NCI-H510A (cell line): ENCODE data around the gene SLC35G6.
"Not testable (repeated sequence)": the region's sequence is repeated elsewhere in the genome, so short reads cannot be mapped to it uniquely, and the experiment has no call there.

Experiments
- DNase-seq: peaks from one replicate; lab custom pipeline; 2025; lab: John Stamatoyannopoulos, UW

Gene SLC35G6

DNA sequence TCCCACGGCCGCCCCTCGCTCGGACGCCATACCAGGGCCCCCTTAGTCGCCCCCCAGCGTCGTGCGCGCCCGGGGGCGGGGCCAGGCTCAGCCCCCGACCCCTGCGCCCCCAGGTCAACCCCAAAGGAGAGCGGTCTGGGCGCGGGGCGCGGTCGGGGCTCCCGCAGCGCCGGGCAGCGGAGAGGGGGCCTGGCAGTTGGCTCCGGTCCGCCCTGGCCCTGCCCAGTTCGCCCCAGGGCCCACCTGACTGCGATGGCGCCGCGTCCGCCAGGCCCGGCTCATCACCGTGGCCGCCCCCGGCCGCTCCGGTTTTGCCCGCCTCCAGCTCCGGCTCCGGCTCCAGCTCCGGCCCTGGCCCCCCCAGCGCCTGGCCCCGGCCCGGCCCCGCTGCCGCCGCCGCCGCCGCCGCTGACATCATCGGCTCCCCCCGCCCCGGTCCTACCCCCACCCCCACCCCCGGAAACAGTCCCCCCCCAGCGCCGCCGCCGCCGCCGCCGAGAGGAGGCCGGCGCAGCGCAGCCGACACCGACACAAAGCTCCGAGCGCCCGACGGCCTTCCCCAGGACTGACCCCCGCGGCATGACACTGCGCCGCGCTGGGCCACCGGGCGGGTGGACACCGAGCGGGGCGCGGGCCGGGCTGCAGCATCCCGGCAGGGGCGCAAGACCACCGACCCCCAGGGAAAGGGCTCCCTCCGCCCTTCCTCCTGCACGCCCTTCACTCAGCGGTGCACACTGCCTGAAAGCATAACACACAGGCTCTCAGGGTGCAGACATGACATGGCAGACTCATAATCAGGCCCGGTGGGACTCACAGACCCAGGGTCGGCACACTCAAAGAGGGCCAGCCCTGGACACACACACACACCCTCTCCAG is 1.8 kb upstream of the SLC35G6 start, which contains the start of gene ZBTB4:
Gene ZBTB4 (minus strand): TSS at position 419 of the 876 bp plus-strand sequence. CDS start 12,830 bp downstream, outside the sequence.
- peak; percentile 51 for DNase-seq

DNA sequence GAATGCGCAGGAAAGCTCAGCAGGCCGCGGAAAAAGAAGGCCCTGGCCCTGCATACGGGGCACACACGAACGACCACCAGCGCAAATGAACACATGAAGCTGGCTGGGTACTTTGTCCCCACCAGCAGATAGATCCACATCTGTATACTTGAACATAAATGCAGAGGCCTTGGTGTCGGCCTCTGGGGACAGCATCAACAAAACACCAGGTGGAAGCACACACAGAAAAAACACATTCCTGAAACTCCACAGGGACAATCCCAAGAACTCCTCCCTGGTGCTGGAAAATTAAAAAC is 1.2 kb upstream of the SLC35G6 start:
- DNase-seq, result no peak

DNA sequence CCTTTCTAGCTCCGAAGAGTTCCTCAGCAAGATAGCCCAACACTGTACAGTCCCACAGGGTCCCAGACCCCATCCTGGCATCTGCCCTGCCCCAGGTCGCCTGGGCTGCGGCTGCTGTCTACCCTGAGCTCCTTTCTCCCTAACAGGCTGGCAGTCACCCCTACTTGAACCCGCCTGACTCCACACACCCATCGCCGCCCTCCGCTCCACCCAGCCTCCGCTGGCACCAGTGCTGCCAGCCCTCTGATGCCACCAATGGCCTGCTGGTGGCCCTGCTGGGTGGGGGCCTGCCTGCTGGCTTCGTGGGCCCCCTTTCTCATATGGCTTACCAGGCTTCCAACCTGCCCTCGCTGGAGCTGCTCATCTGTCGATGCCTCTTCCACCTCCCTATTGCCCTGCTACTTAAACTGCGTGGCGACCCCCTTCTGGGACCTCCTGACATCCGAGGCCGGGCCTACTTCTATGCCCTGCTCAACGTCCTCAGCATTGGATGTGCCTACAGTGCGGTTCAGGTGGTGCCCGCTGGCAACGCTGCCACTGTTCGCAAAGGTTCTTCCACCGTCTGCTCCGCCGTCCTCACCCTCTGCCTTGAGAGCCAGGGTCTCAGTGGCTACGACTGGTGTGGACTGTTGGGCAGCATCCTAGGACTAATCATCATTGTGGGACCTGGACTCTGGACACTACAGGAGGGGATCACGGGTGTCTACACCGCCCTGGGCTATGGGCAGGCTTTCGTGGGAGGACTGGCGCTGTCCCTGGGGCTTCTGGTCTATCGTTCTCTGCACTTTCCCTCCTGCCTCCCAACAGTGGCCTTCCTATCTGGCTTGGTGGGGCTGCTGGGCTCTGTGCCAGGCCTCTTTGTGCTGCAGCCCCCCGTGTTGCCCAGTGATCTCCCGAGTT is 846 bp downstream of the SLC35G6 start:
- not testable (repeated sequence) for DNase-seq

DNA sequence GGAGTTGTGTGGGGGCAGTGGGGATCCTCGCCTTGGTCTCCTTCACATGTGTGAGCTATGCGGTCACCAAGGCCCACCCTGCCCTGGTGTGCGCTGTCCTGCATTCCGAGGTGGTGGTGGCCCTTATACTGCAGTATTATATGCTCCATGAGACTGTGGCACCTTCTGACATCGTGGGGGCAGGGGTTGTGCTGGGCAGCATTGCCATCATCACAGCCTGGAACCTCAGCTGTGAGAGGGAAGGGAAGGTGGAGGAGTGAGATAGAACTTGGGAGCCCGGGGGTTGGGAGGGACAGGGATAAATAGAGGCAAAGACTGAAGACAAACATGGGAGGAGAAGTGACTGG is 1.5 kb downstream of the SLC35G6 start:
- DNase-seq, result not testable (repeated sequence)

DNA sequence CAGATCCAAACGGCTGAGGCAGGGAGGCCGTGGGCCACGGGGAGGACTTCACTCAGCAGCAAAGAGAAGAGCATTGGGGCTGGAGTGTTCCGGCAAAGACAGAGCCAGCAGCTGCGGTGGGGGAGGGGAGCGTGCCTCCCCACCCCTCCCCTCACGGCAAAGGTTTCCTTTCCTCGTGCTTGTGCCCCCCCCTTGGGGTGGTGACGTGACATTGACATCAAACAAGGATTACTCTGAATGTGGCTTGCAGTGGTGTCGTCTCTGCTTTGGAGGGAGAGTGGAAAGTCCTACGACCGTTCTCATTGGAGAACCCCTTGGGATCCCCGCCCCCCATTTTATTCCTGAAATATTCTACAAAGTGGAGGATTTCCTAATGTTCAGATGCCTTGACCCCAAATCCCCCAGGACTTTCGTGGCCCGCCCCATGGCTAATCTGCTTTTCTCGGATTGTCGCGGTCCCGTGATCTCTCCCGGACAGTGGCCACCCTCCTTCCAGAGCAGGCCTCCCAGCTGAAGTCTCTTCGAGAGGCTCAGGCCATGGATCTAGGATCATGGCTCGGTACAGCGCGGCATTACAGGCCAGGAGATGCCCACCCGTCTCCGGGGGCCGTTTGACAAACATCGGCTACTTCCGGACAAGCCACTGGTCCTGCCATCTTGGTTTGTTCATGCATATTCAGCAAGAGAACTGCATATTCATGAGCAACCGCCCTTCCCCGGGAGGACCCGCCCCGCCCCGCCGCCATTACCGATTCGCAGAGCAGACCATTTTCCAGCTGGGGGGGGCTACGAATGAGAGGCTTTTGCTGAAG is 2.2 kb downstream of the SLC35G6 start:
- DNase-seq, result peak; percentile 91

DNA sequence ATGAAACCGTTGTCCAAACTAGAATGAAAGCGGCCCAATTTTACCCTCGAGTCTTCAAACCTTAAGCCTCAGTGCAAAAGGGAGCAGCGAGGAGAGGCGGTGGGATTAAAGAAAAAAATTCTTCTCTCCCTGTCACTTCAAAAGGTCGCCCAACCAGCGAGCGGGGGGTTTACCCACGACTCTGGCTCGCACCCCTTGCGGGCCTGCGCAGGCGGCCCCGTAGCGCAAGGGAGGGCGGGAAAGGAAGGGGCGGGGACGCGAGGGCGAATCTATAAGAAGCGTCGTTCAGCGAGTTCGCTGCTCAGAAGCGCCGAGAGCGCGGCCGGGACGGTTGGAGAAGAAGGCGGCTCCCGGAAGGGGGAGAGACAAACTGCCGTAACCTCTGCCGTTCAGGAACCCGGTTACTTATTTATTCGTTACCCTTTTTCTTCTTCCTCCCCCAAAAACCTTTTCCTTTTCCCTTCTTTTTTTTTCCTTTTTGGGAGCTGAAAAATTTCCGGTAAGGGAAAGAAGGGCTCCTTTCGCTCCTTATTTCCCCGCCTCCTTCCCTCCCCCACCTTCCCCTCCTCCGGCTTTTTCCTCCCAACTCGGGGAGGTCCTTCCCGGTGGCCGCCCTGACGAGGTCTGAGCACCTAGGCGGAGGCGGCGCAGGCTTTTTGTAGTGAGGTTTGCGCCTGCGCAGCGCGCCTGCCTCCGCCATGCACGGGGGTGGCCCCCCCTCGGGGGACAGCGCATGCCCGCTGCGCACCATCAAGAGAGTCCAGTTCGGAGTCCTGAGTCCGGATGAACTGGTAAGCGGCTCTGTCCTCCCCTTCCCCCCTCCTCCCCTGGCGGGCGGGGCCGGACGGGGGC is 3.0 kb downstream of the SLC35G6 start, which contains the start of gene POLR2A:
Gene POLR2A (plus strand): TSS at position 300 of the 852 bp plus-strand sequence.
- DNase-seq, result peak; percentile 90

DNA sequence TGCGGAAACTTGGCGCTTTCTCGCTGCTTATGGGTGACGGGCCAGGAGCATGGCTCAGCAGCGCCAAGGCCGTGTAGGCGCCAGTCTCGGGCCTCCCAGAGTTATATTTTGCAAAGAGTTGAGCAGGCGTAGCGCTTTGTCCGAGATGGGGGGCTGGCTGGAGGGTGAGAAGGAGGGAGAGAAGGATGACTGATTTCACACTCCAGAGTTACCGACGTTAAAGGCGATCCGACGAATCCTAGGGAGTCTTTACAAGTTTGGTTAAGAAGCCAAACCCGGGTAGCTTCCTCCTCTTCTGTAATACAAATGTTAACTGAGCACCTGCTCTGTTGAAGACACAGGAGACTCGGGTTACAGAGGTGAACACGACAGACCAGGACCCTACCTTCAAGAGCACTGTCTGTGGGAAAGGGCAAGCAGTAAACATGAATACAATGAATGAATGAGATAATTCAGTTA is 3.7 kb downstream of the SLC35G6 start:
- DNase-seq, result no peak

DNA sequence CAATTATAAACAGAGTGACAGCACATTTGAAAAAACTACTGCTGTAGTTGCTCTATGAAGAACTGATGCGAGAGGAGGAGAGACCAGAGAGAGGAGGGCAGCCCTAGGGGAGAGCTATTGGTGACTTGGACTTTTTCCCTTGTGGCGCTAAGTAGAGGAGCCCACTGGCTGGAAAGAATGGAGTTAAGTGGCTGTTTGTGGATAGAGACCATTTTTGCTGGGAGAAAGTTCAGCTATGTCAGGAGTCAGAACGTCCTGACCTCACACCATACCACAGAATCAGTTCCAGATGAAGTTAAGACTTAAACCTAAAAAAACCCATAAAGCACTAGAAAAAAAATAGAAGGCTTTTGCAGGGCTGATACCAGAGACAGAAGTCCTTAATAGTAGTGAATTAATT is 4.9 kb downstream of the SLC35G6 start:
- DNase-seq, result no peak

DNA sequence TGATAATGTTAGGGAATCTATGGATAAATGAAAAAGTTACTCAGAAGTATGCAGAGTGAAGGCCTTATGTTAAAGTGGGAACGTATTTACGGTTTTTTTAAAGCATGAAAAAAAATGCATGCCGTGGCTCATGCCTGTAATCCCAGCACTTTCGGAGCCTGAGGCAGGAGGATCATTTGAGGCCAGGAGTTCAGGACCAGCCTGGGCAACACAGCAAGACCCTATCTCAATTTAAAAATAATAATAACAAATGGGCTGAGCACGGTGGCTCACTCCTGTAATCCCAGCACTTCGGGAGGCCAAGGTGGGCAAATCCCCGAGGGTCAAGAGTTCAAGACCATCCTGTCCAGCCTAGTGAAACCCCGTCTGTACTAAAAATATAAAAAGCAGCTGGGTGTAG is 8.9 kb downstream of the SLC35G6 start:
- no peak for DNase-seq

DNA sequence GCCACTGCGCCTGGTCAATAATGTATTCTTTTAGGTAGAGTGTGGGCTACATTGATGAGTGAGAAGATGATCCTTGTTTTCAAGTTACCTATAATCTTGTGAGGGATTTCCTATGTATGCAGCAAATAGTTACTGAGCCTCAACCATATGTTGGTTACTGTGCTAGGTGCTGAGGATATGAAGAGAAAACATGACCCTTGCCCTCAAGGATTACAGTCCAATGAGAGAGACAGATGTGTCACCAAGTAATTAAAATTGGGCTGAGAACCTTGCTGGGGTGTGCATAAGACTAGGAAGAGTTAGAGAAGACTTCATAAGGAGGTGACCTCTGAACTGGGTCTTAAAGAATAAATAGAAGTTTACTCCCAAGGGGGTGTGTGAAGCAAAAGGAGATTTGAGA is 10.3 kb downstream of the SLC35G6 start:
- DNase-seq, result no peak

DNA sequence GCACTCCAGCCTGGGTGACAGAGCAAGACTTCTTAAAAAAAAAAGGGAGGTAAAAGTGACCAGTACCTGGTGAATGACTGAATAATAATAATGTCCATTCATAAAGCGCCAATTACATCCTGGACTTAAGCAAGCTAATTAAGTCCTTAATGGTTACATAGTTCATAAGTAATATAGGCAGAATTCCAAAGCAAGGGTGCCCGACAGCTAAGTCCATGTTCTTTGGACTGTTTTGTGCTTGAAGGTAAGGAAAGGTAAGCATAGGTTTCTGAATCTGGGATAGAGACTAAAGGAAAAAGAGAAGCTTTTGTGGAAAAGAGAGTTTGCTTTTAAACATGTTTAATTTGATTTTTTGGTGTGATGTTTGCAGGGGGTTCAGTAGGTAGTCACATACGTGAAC is 12.7 kb downstream of the SLC35G6 start:
- no peak for DNase-seq

DNA sequence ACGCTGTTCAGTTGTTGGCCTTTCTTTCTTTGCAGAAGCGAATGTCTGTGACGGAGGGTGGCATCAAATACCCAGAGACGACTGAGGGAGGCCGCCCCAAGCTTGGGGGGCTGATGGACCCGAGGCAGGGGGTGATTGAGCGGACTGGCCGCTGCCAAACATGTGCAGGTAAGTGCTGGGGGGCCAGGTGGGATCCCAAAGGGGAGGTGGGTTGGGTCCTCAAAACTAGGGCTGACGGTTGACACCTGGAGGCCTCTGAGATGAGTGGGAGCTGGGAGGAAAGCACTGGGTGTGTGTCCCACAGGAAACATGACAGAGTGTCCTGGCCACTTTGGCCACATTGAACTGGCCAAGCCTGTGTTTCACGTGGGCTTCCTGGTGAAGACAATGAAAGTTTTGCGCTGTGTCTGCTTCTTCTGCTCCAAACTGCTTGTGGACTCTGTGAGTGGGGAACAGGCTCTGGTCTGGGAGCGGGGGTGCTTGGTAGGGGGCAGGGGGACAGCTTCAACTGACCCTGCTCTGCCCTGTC is 14.7 kb downstream of the SLC35G6 start:
- DNase-seq, result no peak

DNA sequence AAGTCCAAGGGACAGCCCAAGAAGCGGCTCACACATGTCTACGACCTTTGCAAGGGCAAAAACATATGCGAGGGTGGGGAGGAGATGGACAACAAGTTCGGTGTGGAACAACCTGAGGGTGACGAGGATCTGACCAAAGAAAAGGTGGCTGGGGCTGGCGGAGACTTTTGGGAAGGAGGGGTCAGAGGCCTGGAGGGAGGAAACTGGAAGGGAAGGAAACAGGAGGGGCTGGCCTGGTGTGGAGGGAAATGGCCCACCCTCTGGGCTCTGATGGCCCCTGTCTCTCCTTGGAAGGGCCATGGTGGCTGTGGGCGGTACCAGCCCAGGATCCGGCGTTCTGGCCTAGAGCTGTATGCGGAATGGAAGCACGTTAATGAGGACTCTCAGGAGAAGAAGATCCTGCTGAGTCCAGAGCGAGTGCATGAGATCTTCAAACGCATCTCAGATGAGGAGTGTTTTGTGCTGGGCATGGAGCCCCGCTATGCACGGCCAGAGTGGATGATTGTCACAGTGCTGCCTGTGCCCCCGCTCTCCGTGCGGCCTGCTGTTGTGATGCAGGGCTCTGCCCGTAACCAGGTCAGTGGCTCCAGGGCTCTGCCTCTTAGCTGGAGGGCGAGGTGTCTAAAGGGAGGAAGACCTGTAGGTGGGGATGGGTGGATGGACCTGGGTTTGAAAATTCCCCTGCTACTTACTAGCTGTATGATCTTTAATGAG is 15.4 kb downstream of the SLC35G6 start:
- no peak for DNase-seq

DNA sequence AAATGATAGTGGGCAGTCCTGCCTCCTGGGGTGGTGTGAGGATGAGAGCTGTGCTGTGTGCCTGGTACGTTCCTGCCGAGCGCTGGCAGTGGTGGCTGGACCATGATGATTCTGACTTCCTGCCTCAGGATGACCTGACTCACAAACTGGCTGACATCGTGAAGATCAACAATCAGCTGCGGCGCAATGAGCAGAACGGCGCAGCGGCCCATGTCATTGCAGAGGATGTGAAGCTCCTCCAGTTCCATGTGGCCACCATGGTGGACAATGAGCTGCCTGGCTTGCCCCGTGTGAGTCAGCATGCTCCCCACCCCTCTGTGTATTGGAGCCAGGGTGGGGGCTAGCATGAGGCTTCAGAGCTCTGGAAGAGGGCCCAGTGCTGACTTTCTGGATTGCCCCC is 16.0 kb downstream of the SLC35G6 start:
- DNase-seq, result no peak

DNA sequence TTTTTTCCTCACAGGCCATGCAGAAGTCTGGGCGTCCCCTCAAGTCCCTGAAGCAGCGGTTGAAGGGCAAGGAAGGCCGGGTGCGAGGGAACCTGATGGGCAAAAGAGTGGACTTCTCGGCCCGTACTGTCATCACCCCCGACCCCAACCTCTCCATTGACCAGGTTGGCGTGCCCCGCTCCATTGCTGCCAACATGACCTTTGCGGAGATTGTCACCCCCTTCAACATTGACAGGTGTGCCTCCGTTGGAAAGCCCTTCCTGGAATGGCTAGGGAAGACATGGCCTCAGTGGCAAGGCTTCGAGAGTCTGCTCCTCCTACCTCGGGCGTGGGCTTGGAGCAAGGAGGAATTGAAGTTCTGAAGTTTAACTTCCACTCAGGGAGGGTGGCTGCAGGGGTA is 16.4 kb downstream of the SLC35G6 start:
- DNase-seq, result no peak

DNA sequence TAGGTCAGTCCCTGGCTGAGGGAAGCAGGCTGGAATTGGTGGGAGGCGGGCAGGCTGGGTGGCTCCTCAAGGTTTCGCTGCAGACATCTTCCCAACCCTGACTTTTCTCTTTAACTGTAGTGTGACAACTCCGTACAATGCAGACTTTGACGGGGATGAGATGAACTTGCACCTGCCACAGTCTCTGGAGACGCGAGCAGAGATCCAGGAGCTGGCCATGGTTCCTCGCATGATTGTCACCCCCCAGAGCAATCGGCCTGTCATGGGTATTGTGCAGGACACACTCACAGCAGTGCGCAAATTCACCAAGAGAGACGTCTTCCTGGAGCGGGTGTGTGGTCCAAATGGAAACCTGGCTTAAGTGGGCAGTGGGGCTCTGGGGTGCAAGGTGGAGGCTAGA is 17.9 kb downstream of the SLC35G6 start:
- no peak for DNase-seq

DNA sequence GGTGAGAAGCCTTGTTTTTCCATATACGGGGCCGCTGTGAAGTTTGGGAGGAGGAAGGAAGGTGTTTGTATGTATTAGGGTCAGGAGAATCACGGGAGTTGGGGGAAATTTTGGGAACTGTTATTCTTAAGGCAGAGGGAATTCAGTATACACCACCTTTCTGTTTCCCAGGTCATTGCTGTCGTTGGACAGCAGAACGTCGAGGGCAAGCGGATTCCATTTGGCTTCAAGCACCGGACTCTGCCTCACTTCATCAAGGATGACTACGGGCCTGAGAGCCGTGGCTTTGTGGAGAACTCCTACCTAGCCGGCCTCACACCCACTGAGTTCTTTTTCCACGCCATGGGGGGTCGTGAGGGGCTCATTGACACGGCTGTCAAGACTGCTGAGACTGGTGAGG is 20.5 kb downstream of the SLC35G6 start:
- no peak for DNase-seq

DNA sequence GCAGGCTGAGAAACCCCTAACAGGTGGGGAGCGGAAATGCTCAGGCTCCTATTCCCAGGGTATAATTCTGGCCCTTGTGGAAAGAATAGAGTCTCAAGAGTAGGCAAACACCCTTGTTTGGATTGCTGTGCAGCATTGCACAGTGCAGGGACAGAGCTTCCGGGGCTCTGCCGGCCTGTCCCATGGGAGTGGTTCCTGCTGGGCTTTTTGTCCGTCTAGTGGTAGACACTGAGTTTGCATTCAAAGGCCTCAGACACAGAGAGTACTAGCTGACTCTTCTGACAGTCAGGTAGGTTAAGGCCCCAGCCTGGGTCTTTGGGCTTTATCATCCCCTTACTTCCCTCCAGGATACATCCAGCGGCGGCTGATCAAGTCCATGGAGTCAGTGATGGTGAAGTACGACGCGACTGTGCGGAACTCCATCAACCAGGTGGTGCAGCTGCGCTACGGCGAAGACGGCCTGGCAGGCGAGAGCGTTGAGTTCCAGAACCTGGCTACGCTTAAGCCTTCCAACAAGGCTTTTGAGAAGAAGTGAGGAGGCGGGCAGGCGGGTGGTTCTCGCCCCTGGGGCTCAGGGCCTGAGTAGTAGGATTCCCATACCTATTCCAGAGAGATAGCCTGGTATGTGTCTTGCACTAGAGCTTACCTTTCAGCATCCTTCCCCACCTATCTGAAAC is 21.1 kb downstream of the SLC35G6 start:
- no peak for DNase-seq

DNA sequence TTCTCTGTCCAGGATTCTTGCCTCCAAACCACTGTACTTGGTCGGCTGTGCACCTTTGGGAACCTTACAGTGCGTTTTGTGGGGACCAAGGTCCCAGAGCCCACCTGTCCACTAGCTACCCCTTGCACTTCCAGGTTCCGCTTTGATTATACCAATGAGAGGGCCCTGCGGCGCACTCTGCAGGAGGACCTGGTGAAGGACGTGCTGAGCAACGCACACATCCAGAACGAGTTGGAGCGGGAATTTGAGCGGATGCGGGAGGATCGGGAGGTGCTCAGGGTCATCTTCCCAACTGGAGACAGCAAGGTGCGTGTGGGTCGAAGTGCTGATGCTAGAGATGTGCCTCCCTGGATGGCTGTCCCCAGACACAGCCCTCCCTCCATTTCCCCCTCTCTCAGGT is 21.7 kb downstream of the SLC35G6 start:
- DNase-seq, result no peak

DNA sequence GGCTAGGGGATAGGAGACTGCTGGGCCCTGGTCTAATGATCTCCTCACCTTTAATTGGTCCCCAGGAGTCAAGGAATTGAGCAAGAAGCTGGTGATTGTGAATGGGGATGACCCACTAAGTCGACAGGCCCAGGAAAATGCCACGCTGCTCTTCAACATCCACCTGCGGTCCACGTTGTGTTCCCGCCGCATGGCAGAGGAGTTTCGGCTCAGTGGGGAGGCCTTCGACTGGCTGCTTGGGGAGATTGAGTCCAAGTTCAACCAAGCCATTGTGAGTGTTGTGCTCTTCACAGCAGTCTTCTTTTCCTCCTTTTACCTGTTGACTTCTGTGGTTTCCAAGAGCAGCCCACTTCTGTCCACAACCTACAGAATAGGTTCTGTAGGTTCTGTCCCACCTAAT is 22.3 kb downstream of the SLC35G6 start:
- no peak for DNase-seq
